Panc1 (cell line): ENCODE data around the gene GPR15LG.
"Not testable (repeated sequence)": the region's sequence is repeated elsewhere in the genome, so short reads cannot be mapped to it uniquely, and the experiment has no call there.

Experiments
- CTCF ChIP-seq: fragments of 450-650 bp; IDR thresholded peaks from 2 replicates; pipeline ENCODE4 v1.5.1; 2017; ENCODE audit warnings: mild to moderate bottlenecking
- POLR2AphosphoS5 ChIP-seq: IDR thresholded peaks from 2 replicates; pipeline ENCODE4 v1.6.1; 2012; ENCODE audit warnings: mild to moderate bottlenecking, low read depth, low read length, moderate library complexity
- REST ChIP-seq, 2 experiments: IDR thresholded peaks; 2 replicates each; pipeline ENCODE4 v1.6.1; 2011 to 2012; ENCODE audit warnings: low read depth in 2 of 2, control low read depth in 1 of 2, low read length in 1 of 2, mild to moderate bottlenecking in 1 of 2, moderate library complexity in 1 of 2; ENCODE audit not compliant: insufficient read depth in 1 of 2
- TCF7L2 ChIP-seq: IDR thresholded peaks from 2 replicates; pipeline ENCODE4 v1.6.1; 2011; ENCODE audit warnings: mild to moderate bottlenecking, low read depth, low read length, inconsistent platforms

GRCh38 chr10:84168382-84168781, 5.2 kb upstream of the GPR15LG start:
- not testable (repeated sequence) for TF ChIP-seq CTCF; POLR2AphosphoS5; REST (IDR thresholded peaks at IDR 0.05; ENCODE audit: insufficient read depth in 1 of 2, low read depth in 2 of 2, low read length in 1 of 2); TCF7L2
